ENCODE results near the gene KLHDC10.

- TF ChIP-seq EZH2 (IDR thresholded peaks at IDR 0.05) (no peak), CTCF (IDR thresholded peaks at IDR 0.05) (no peak)
Observed at GRCh38 chr7:130022115-130022514, 48.2 kb upstream of the KLHDC10 start.
